ENCODE measurements around the gene SWI5. TPM values are rescaled to one million over a fixed set of nuclear protein-coding genes. Genes with fewer than 3 reads are reported as not detected.

SWI5 gene
- total RNA-seq, 1 donor from 2014 or later, result 26.0 TPM

DNA sequence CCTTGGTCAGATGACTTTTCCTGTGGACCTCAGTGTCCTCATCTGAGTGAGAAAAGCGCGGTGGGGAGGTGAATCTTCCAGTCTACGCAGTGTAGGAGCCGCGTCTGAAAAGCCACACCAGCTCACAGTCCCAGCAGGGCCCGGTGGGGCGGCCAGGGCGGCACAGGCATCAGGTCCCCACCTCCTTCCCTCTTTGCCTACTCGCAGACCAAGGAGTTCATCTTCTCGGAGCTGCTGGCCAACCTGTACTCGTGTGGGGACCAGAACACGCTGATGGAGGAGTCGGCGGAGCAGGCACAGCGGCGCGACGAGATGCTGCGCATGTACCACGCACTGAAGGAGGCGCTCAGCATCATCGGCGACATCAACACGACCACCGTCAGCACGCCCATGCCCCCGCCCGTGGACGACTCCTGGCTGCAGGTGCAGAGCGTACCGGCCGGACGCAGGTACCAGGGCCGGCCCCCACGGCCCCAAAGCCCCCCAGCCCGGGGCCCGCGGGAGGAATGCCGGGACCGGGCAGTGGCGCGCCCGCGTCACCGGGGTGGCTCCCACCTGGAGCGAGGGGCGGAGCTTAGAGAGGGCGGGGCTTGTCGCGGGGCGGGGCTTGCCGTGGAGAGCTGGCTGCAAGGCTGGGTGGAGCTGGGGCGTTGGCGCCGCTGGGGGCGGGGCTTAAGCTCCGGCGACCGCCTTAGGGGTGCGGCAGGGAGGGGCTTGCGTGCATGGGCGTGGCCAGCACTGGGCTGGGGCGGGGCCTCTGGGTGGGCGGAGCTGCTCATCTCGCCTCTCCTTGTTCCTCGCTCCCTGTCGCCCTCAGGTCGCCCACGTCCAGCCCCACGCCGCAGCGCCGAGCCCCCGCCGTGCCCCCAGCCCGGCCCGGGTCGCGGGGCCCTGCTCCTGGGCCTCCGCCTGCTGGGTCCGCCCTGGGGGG, 25.9 kb upstream of the SWI5 start:
- peak overlapping the region; percentile 64 for H3K4me3 Mint-ChIP-seq
- H3K4me1 Mint-ChIP-seq, result peaks cover 21% of the 10 kb centered on the region

DNA sequence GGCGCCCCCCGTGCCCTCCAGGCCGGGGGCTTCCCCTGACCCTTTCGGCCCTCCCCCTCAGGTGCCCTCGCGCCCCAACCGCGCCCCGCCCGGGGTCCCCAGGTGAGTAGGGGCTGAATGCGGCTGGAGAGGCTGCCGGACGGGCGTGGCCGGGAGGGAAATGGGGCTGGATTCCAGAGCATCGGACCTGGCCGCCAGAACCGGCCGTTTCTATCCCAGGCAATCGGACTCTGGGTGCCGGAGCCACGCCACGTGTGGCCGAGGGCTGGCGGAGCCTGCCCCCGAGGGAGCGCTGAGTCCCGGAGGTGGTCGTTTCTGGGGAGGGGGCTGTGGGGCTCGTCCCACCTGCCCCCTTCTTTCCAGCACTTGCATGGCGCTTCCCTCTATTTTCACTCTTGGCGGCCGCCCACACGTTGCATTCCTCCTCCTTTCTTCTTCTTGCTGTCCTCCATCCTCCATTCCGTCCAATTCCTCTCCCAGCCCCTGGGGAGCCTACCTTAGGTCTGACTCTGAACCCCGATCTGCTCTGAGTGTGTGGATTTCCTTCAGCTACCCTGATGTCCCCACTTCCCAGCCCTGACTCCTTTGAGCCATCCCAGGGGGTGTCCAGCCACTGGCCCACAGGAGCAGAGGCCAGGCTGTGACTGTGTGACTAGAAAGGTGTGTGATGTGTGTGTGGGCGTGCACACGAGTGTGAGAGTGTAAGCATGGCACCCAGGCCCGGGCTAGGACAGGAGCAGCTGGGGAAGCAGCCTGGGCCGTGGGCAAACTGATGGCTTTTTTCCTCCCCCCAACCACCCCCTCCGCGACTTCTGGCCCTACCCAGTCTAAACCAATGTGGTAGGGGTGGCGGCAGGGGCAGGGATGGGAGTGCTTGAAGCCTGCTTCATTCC, 25.0 kb upstream of the SWI5 start:
- DNase-seq (ENCODE audit: low spot score in 2 of 2, unreplicated experiment in 2 of 2), result no peak
- Mint-ChIP-seq H3K36me3 (peaks cover 8% of the 10 kb centered on the region), H3K27me3 (ENCODE audit: low read depth) (no peaks in the 10 kb centered on the region), H3K9me3 (no peaks in the 10 kb centered on the region), H3K4me1 (peaks cover 12% of the 10 kb centered on the region), H3K27ac (no peak overlapping the region), H3K4me3 (peak overlapping the region; percentile 67)
- TF ChIP-seq, protein P1, sequence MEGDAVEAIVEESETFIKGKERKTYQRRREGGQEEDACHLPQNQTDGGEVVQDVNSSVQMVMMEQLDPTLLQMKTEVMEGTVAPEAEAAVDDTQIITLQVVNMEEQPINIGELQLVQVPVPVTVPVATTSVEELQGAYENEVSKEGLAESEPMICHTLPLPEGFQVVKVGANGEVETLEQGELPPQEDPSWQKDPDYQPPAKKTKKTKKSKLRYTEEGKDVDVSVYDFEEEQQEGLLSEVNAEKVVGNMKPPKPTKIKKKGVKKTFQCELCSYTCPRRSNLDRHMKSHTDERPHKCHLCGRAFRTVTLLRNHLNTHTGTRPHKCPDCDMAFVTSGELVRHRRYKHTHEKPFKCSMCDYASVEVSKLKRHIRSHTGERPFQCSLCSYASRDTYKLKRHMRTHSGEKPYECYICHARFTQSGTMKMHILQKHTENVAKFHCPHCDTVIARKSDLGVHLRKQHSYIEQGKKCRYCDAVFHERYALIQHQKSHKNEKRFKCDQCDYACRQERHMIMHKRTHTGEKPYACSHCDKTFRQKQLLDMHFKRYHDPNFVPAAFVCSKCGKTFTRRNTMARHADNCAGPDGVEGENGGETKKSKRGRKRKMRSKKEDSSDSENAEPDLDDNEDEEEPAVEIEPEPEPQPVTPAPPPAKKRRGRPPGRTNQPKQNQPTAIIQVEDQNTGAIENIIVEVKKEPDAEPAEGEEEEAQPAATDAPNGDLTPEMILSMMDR (IDR thresholded peaks at IDR 0.05; ENCODE audit: unreplicated experiment), result no peak

More for the DNA sequence above, 25.9 kb upstream of the SWI5 start:
- peak; percentile 86 to 94 for DNase-seq (ENCODE audit: low spot score in 2 of 2, unreplicated experiment in 2 of 2)
- Mint-ChIP-seq H3K27ac (peak overlapping the region; percentile 39), H3K27me3 (ENCODE audit: low read depth) (no peaks in the 10 kb centered on the region), H3K36me3 (peaks cover 8% of the 10 kb centered on the region), H3K9me3 (no peaks in the 10 kb centered on the region)
- TF ChIP-seq, protein P1 (IDR thresholded peaks at IDR 0.05; ENCODE audit: unreplicated experiment), result no peak

DNA sequence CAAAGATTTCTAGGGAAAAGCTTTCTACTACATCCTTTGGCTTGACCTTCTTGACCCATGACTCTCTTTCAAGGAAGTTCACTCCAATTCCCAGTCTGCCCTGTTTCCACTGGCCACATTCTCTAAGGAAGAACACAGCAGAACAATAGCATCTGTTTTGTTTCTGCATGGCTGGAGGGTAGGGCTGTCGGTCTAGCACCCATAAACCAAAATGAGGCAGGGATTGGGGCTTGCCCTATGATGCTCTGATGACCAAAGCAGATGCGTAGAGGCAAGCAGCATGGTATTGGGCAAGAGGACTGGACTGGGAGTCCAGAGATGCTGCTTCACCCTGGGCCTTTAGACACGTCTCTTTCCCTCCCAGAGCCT, 24.4 kb upstream of the SWI5 start:
- H3K4me1 Mint-ChIP-seq, result peaks cover 9% of the 10 kb centered on the region
- no peak overlapping the region for H3K27ac Mint-ChIP-seq
- peak overlapping the region; percentile 24 for H3K4me3 Mint-ChIP-seq
- DNase-seq (ENCODE audit: low spot score in 2 of 2, unreplicated experiment in 2 of 2), result no peak
- no peaks in the 10 kb centered on the region for H3K27me3 Mint-ChIP-seq (ENCODE audit: low read depth)
- peaks cover 8% of the 10 kb centered on the region for H3K36me3 Mint-ChIP-seq
- no peaks in the 10 kb centered on the region for H3K9me3 Mint-ChIP-seq
- TF ChIP-seq, protein P1 (IDR thresholded peaks at IDR 0.05; ENCODE audit: unreplicated experiment), result no peak

DNA sequence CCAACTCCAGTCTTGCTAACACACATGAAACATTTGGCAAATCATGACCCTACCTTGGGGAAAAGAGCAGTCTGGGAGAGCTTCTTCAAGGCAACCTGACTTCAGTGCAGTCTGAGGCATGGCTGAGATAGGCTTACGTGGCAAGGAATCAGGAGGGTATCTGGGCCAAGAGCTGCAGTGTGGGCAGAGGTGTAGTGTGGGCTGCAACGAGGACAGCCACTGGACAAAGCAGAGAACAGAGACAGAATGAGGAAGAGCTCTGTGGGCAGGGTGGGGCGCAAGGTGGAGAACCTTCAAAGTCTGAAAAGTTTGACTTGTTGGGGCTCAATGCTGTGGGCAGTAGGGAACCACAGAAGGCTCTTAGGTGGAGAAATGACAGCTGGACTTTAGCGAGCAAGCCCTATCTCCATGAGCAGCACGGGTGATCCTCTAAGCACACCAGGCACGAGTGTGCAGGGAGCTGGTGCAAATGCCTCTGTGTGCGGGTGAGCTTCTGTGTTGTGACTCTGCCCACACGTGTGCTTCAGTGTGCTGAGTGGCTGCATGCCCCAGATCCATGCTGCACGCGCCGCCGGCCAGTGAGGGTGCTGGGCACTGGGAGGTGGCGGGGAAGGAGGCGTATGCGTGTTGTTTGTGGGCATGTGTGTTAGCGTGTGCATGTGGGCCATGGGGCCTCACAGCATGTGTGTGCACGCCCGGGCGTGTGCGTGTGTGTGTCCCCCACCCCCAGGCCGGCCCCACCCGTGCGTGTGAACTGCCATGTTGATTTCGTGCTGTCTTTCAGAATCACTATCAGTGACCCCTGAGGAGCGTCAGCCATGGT, 23.5 kb upstream of the SWI5 start:
- no peak overlapping the region for H3K27ac Mint-ChIP-seq
- peaks cover 10% of the 10 kb centered on the region for H3K36me3 Mint-ChIP-seq
- DNase-seq (ENCODE audit: low spot score in 2 of 2, unreplicated experiment in 2 of 2), result no peak
- TF ChIP-seq, protein P1 (IDR thresholded peaks at IDR 0.05; ENCODE audit: unreplicated experiment), result no peak
- peaks cover 9% of the 10 kb centered on the region for H3K4me1 Mint-ChIP-seq
- H3K27me3 Mint-ChIP-seq (ENCODE audit: low read depth), result no peaks in the 10 kb centered on the region
- no peaks in the 10 kb centered on the region for H3K9me3 Mint-ChIP-seq
- no peak overlapping the region for H3K4me3 Mint-ChIP-seq
